Mucosa of rectum (tissue), 2 donors: ENCODE results near the gene PTPRZ1.

Source experiments
- H3K27ac ChIP-seq, 2 donors: one replicate each; pipeline ENCODE4 v1.7.0; 2013; ENCODE audit warnings: inconsistent platforms in 2 of 2, low read depth in 2 of 2, low read length in 2 of 2
- H3K27me3 ChIP-seq, 2 donors: one replicate each; pipeline ENCODE4 v1.7.0; 2013; ENCODE audit warnings: low read length in 2 of 2; ENCODE audit not compliant: control insufficient read depth in 2 of 2, insufficient read depth in 2 of 2
- H3K36me3 ChIP-seq, 2 donors: one replicate each; pipeline ENCODE4 v1.7.0; 2013; ENCODE audit warnings: low read length in 2 of 2; ENCODE audit not compliant: control insufficient read depth in 2 of 2, insufficient read depth in 2 of 2
- H3K4me1 ChIP-seq, 2 donors: one replicate each; pipeline ENCODE4 v1.7.0; 2013; ENCODE audit warnings: low read length in 2 of 2, mild to moderate bottlenecking in 1 of 2; ENCODE audit not compliant: control insufficient read depth in 2 of 2, insufficient read depth in 2 of 2
- H3K4me3 ChIP-seq, 2 donors: one replicate each; pipeline ENCODE4 v1.7.0; 2013; ENCODE audit warnings: low read length in 2 of 2
- H3K9ac ChIP-seq, 2 donors: one replicate each; pipeline ENCODE4 v1.7.0; 2013; ENCODE audit warnings: low read length in 2 of 2, low read depth in 1 of 2, mild to moderate bottlenecking in 1 of 2
- H3K9me3 ChIP-seq, 2 donors: one replicate each; pipeline ENCODE4 v1.7.0; 2013; ENCODE audit warnings: low read length in 2 of 2; ENCODE audit not compliant: control insufficient read depth in 2 of 2
- donor health status: healthy.
- donor health status: Normal muscosa, but diverticular disease.

The PTPRZ1 gene

GRCh38 chr7:121945480-121946236 is 72.7 kb downstream of the PTPRZ1 start:
- Histone ChIP-seq H3K27me3 (no peaks in the 10 kb centered on the region), H3K4me3 (no peak overlapping the region), H3K9ac (no peak overlapping the region), H3K9me3 (no peaks in the 10 kb centered on the region), H3K36me3 (no peaks in the 10 kb centered on the region), H3K27ac (no peak overlapping the region), H3K4me1 (no peaks in the 10 kb centered on the region)

GRCh38 chr7:121953164-121953563 is 80.2 kb downstream of the PTPRZ1 start:
- Histone ChIP-seq H3K4me3 (no peak overlapping the region), H3K9me3 (no peaks in the 10 kb centered on the region), H3K9ac (no peak overlapping the region), H3K27me3 (no peaks in the 10 kb centered on the region), H3K36me3 (no peaks in the 10 kb centered on the region), H3K4me1 (no peaks in the 10 kb centered on the region), H3K27ac (no peak overlapping the region)

GRCh38 chr7:121953601-121954000 is 80.6 kb downstream of the PTPRZ1 start:
- Histone ChIP-seq H3K27ac (no peak overlapping the region), H3K4me3 (no peak overlapping the region), H3K27me3 (no peaks in the 10 kb centered on the region), H3K4me1 (no peaks in the 10 kb centered on the region), H3K9me3 (no peaks in the 10 kb centered on the region), H3K9ac (no peak overlapping the region), H3K36me3 (no peaks in the 10 kb centered on the region)

- H3K4me1 ChIP-seq = no peaks in the 10 kb centered on the region
- H3K9ac ChIP-seq = no peak overlapping the region
- no peak overlapping the region for H3K27ac ChIP-seq
- H3K27me3 ChIP-seq = no peaks in the 10 kb centered on the region
- H3K36me3 ChIP-seq = no peaks in the 10 kb centered on the region
- H3K4me3 ChIP-seq = no peak overlapping the region
- H3K9me3 ChIP-seq = no peaks in the 10 kb centered on the region
Measured at GRCh38 chr7:121954803-121955202, 81.8 kb downstream of the PTPRZ1 start.

GRCh38 chr7:121957626-121958025 is 84.7 kb downstream of the PTPRZ1 start:
- Histone ChIP-seq H3K9ac (no peak overlapping the region), H3K4me1 (no peaks in the 10 kb centered on the region), H3K27ac (no peak overlapping the region), H3K36me3 (no peaks in the 10 kb centered on the region), H3K9me3 (no peaks in the 10 kb centered on the region), H3K27me3 (no peaks in the 10 kb centered on the region), H3K4me3 (no peak overlapping the region)

- H3K4me3 ChIP-seq = no peak overlapping the region
- no peaks in the 10 kb centered on the region for H3K4me1 ChIP-seq
- no peaks in the 10 kb centered on the region for H3K36me3 ChIP-seq
- H3K27ac ChIP-seq = no peak overlapping the region
- H3K9ac ChIP-seq = no peak overlapping the region
- H3K27me3 ChIP-seq = no peaks in the 10 kb centered on the region
- no peaks in the 10 kb centered on the region for H3K9me3 ChIP-seq
Measured at GRCh38 chr7:121960678-121961077, 87.7 kb downstream of the PTPRZ1 start.

GRCh38 chr7:121961089-121961867 is 88.3 kb downstream of the PTPRZ1 start:
- H3K4me3 ChIP-seq = no peak overlapping the region
- no peaks in the 10 kb centered on the region for H3K4me1 ChIP-seq

GRCh38 chr7:121966276-121966934 is 93.4 kb downstream of the PTPRZ1 start:
- H3K36me3 ChIP-seq = no peaks in the 10 kb centered on the region
- no peak overlapping the region for H3K4me3 ChIP-seq
- no peaks in the 10 kb centered on the region for H3K4me1 ChIP-seq
- H3K9ac ChIP-seq = no peak overlapping the region
- H3K9me3 ChIP-seq = no peaks in the 10 kb centered on the region
- no peak overlapping the region for H3K27ac ChIP-seq
- H3K27me3 ChIP-seq = no peaks in the 10 kb centered on the region

More at GRCh38 chr7:121961089-121961867, 88.3 kb downstream of the PTPRZ1 start:
- Histone ChIP-seq H3K27me3 (no peaks in the 10 kb centered on the region), H3K9me3 (no peaks in the 10 kb centered on the region), H3K27ac (no peak overlapping the region), H3K36me3 (no peaks in the 10 kb centered on the region), H3K9ac (no peak overlapping the region)

GRCh38 chr7:121966935-121967332 is 94.0 kb downstream of the PTPRZ1 start:
- Histone ChIP-seq H3K9ac (no peak overlapping the region), H3K27me3 (no peaks in the 10 kb centered on the region), H3K4me1 (no peaks in the 10 kb centered on the region), H3K36me3 (no peaks in the 10 kb centered on the region), H3K9me3 (no peaks in the 10 kb centered on the region), H3K27ac (no peak overlapping the region), H3K4me3 (no peak overlapping the region)

- Histone ChIP-seq H3K4me1 (no peaks in the 10 kb centered on the region), H3K9me3 (no peaks in the 10 kb centered on the region), H3K36me3 (no peaks in the 10 kb centered on the region), H3K9ac (no peak overlapping the region), H3K4me3 (no peak overlapping the region), H3K27ac (no peak overlapping the region), H3K27me3 (no peaks in the 10 kb centered on the region)
Measured at GRCh38 chr7:121985476-121986030, 112.6 kb downstream of the PTPRZ1 start.
